Breast epithelium (tissue), 3 donors: Measurements from ENCODE around the gene PTPRK.

Experiments
- CTCF ChIP-seq, 3 donors: fragments of 450-650 bp; IDR thresholded peaks; one replicate each; pipeline ENCODE4 v1.5.1; 2016 to 2017; ENCODE audit warnings: antibody characterized with exemption in 3 of 3, mild to moderate bottlenecking in 3 of 3, moderate library complexity in 3 of 3
- POLR2A ChIP-seq: fragments of 450-650 bp; IDR thresholded peaks from one replicate; pipeline ENCODE4 v1.6.1; 2016; ENCODE audit warnings: antibody characterized with exemption, mild to moderate bottlenecking, moderate library complexity

DNA sequence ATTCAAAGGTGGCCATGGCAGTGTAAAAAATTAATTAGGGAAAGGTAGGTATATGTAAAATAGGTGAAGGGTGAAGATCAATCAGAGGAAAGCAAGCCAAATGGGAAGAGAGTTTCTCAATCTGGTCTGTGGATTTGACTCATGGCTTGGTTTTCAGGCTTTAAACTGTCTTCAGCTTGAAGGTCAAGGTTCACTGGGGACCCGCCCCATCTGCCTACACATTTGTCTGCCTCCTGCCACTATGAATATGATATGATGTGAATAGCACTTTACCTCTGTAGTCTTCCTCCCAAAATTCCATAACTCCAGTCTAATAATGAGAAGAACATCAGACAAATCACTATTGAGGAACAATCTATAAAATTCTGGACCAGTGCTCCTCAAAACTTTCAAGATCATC lies 587.3 kb downstream of the PTPRK start:
- no peak for TF ChIP-seq POLR2A
- no peak for TF ChIP-seq CTCF (IDR thresholded peaks at IDR 0.05)
